Neural cell (in vitro differentiated cells): ENCODE results near the gene VAV3.

Experiments
- MXI1 ChIP-seq: fragments of 450-650 bp; conservative IDR thresholded peaks from 2 replicates; pipeline ENCODE4 v1.6.1; 2014; ENCODE audit warnings: antibody characterized with exemption, mild to moderate bottlenecking; ENCODE audit not compliant: poor library complexity, severe bottlenecking
- POLR2AphosphoS5 ChIP-seq: IDR thresholded peaks from 2 replicates; pipeline ENCODE4 v1.6.1; 2012
- RAD21 ChIP-seq: fragments of 450-650 bp; conservative IDR thresholded peaks from 2 replicates; pipeline ENCODE4 v1.6.1; 2014; ENCODE audit warnings: antibody characterized with exemption, mild to moderate bottlenecking, moderate library complexity
- TAF1 ChIP-seq: IDR thresholded peaks from 2 replicates; pipeline ENCODE4 v1.6.1; 2012; ENCODE audit warnings: low read depth
- TF ChIP-seq, protein P1 (sequence below): fragments of 450-650 bp; IDR thresholded peaks from 2 replicates; pipeline ENCODE4 v1.5.1; 2014; ENCODE audit warnings: antibody characterized with exemption, mild to moderate bottlenecking, moderate library complexity; ENCODE audit not compliant: poor library complexity, severe bottlenecking

DNA sequence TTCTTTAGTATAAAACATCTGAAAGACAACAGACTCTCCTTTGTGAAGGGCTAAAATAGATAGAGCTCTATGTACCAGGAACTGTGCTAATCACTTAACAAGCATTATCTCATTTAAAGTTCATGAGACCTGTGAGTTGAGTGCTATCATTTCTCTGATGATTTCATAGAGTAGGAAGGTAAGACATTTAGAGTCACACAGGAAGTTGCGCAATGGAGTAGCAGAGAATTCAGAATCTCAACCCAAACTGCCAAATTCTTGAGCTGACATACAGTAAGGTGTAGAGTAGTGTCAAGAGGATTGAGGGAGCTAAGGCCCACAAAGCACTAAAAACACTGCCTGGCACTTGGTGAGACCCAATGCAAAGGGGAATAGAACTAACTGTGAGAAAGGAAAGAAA is 439.8 kb downstream of the VAV3 start:
- TF ChIP-seq MXI1 (no peak), RAD21 (no peak), POLR2AphosphoS5 (no peak), TAF1 (no peak)
- TF ChIP-seq, protein P1, sequence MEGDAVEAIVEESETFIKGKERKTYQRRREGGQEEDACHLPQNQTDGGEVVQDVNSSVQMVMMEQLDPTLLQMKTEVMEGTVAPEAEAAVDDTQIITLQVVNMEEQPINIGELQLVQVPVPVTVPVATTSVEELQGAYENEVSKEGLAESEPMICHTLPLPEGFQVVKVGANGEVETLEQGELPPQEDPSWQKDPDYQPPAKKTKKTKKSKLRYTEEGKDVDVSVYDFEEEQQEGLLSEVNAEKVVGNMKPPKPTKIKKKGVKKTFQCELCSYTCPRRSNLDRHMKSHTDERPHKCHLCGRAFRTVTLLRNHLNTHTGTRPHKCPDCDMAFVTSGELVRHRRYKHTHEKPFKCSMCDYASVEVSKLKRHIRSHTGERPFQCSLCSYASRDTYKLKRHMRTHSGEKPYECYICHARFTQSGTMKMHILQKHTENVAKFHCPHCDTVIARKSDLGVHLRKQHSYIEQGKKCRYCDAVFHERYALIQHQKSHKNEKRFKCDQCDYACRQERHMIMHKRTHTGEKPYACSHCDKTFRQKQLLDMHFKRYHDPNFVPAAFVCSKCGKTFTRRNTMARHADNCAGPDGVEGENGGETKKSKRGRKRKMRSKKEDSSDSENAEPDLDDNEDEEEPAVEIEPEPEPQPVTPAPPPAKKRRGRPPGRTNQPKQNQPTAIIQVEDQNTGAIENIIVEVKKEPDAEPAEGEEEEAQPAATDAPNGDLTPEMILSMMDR, result no peak
